CD4-positive, alpha-beta T cell treated with Interferon alpha-2 for 1 hour (primary cell): Measurements from ENCODE around the gene PDLIM1.

Experiments
- DNase-seq, 2 donors: peaks; one replicate each; pipeline ENCODE4 v3.0.0-alpha.2; 2020 to 2022

Gene PDLIM1

GRCh38 chr10:95287281-95287680 is 3.5 kb downstream of the PDLIM1 start:
- no peak for DNase-seq

GRCh38 chr10:95286707-95287106 is 4.1 kb downstream of the PDLIM1 start:
- DNase-seq: no peak

GRCh38 chr10:95285556-95285955 is 5.2 kb downstream of the PDLIM1 start:
- no peak for DNase-seq

GRCh38 chr10:95284807-95285206 is 6.0 kb downstream of the PDLIM1 start:
- DNase-seq: no peak

- no peak for DNase-seq
Observed at GRCh38 chr10:95282107-95282506, 8.7 kb downstream of the PDLIM1 start.

GRCh38 chr10:95281206-95281605 is 9.6 kb downstream of the PDLIM1 start:
- no peak for DNase-seq

GRCh38 chr10:95280637-95281036 is 10.2 kb downstream of the PDLIM1 start:
- DNase-seq: no peak

- DNase-seq: no peak
Observed at GRCh38 chr10:95279042-95279820, 11.6 kb downstream of the PDLIM1 start.

GRCh38 chr10:95278061-95278988 is 12.5 kb downstream of the PDLIM1 start:
- no peak for DNase-seq

- DNase-seq: no peak
Observed at GRCh38 chr10:95277614-95278013, 13.2 kb downstream of the PDLIM1 start.

GRCh38 chr10:95277201-95277570 is 13.6 kb downstream of the PDLIM1 start:
- no peak for DNase-seq

GRCh38 chr10:95276367-95277200 is 14.2 kb downstream of the PDLIM1 start:
- DNase-seq: no peak

GRCh38 chr10:95275726-95276366 is 15.0 kb downstream of the PDLIM1 start:
- no peak for DNase-seq

- DNase-seq: no peak
Observed at GRCh38 chr10:95273393-95274312, 17.1 kb downstream of the PDLIM1 start.

GRCh38 chr10:95268438-95268837 is 22.4 kb downstream of the PDLIM1 start:
- no peak for DNase-seq

GRCh38 chr10:95267251-95267650 is 23.6 kb downstream of the PDLIM1 start:
- DNase-seq: no peak

- DNase-seq: peak; percentile 25 to 31
Observed at GRCh38 chr10:95266674-95267095, 24.1 kb downstream of the PDLIM1 start.

GRCh38 chr10:95265572-95265971 is 25.2 kb downstream of the PDLIM1 start:
- no peak for DNase-seq

GRCh38 chr10:95264227-95265051 is 26.4 kb downstream of the PDLIM1 start:
- DNase-seq: no peak

- no peak for DNase-seq
Observed at GRCh38 chr10:95263864-95264226, 27.0 kb downstream of the PDLIM1 start.
